Activated naive CD4-positive, alpha-beta T cell (primary cell): ENCODE measurements around the gene BEND6.

Source experiments
- DNase-seq, 4 experiments: peaks; one replicate each; lab custom pipeline; 2025; lab: John Stamatoyannopoulos, UW

The BEND6 gene, protein sequence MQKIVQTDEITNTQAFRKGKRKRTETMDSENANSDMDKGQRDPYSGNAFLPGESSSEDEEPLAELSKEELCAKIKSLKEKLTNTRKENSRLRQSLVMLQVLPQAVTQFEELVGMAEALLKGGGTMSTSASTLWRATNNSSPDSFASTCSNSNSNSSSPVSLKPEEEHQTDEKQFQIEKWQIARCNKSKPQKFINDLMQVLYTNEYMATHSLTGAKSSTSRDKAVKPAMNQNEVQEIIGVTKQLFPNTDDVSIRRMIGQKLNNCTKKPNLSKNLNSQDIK

GRCh38 chr6:56954403-56955170, at the start of gene BEND6:
TSS of gene BEND6 (plus strand) at chr6:56955107. CDS start at chr6:56981811, 26,704 bp downstream.
- DNase-seq = peak in 2 of 4 experiments; percentile 7 to 14

GRCh38 chr6:56905378-56905777, 49.5 kb upstream of the BEND6 start:
- DNase-seq = no peak

GRCh38 chr6:56906752-56907151, 48.2 kb upstream of the BEND6 start:
- DNase-seq = no peak

DNA sequence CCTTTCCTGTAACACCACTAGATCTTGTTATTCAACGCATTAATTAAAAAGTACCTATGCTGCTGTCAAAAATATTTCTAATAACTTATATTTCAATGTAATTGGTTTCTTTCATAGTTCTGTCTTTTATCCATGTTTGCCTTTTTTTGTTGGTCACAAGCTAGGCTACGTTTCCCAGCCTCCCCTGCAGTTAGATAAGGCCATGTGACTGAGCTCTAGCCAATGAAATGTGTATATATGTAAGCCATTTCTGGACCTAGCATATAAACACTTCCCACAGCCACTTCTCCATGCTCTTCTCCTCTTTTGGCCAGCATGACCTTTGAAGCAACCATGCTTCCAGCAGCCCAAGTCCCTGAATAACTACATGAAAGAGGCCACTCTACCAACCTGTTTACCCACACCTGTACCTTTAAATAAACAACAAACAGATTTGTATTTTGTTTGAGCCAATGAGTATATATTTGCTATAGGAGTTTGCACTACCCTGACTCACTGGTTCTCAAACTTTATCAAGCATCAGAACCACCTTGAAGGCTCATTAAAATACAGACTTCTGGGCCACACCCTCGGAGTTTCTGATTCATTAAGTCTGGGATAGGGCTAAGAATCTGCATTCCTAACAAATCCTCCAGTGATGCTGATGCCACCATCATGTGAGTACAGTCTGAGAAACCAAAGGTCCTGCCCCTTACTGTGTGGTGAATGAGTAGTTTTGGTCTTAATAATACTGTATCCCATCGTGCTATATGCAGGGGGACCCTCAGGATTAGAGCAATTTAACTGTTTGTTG, 45.6 kb upstream of the BEND6 start:
- no peak for DNase-seq

- no peak for DNase-seq
Measured at GRCh38 chr6:56911847-56912246, 43.1 kb upstream of the BEND6 start.

DNA sequence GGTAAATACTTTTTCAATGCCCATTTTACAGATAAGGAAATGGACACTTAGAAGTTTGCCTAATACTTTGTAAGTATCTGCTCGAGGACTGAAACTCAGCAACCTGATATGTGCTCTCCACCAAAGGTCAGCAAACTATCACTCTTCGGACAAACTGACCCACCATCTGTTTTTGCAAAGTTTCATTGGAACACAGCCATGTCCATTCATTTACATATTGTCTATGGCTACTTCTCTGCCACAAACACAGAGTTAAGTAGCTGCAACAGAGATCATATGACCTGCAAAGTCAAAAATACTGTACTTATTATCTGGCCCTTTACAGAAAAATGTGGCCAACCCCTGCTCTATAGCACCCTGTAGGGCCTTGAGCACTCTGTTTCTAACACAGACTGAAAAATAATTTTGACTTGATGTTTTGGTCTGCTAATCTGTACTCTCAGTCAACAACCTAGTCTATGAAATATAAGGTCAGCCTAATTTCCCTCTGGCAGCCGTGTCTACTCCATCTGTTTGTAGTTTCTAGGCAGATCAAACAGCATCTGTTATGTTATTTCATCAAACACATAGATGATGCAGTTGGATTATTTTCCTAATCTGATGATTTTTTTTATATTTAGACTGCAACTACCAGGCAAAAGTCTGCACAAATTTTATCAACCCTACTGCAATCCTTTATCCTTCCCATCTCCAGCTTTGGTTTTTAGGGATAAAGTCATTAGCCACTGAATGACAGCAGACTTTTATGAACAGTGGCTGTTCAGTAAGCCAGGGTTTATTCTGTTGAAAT, 41.4 kb upstream of the BEND6 start:
- no peak for DNase-seq

GRCh38 chr6:56914798-56915658, 39.9 kb upstream of the BEND6 start:
- no peak for DNase-seq

- no peak for DNase-seq
Measured at GRCh38 chr6:56915832-56916231, 39.1 kb upstream of the BEND6 start.

- DNase-seq = no peak
Measured at GRCh38 chr6:56916849-56917551, 37.9 kb upstream of the BEND6 start.

GRCh38 chr6:56922645-56923044, 32.3 kb upstream of the BEND6 start:
- DNase-seq = no peak

DNA sequence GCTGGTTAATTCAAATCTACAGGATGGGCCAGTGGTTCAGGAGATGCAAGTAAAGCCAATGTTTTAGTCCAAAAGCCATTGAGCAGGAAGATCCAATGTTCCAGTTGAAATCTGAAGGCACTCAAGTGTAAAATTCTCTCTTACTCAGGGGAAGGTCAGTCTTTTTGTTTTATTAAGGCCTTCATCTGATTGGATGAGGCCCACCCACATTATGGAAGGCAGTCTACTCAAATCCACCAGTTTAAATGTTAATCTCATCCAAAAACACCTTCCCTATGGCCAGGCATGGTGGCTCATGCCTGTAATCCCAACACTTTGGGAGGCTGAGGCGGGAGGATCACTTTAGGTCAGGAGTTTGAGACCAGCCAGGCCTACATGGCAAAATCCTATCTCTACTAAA, 31.3 kb upstream of the BEND6 start:
- no peak for DNase-seq

DNA sequence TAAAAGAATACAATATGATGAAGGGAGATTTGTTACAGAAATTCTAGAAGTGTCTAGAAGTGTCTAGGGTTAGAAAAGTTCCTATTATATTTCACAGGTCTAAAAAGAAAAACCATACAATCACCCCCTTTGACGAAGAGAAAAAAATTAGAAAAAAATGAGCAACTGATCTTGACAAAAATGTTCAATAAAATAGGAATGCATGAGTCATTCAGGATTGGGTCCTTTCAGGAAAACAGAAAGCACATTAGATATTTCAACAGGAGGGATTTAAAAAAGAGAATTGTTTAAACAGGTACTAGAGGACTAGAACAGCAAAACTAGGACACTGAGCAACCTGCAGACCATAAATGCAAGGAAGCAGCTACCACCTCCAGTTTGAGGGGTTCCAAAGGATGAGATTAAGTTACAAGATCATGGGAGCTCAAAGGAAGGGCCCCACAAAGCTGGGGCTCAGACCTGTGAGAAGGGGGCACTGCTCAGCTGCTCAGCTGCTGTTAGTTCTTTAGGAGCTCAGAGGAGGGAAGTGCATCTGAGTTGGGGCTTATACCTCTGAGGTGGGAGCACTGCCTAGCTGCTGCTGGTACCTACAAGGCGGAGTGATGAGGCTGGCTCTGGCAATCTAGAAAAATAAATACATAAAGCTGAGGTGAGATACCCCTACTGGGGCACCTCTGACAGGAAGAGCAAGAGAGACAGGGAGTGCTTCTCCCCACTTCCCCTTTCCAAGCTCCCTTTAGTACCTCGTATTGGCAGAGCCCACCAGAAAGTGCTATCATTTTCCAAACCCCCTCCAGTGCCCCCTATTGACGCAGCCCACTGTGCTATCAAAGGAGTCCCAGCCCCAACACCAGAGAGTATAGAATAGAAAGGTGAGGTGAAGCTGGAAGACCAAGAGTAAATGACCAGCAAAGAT, 27.1 kb upstream of the BEND6 start:
- DNase-seq = no peak

GRCh38 chr6:56930846-56931245, 24.1 kb upstream of the BEND6 start:
- DNase-seq = no peak

DNA sequence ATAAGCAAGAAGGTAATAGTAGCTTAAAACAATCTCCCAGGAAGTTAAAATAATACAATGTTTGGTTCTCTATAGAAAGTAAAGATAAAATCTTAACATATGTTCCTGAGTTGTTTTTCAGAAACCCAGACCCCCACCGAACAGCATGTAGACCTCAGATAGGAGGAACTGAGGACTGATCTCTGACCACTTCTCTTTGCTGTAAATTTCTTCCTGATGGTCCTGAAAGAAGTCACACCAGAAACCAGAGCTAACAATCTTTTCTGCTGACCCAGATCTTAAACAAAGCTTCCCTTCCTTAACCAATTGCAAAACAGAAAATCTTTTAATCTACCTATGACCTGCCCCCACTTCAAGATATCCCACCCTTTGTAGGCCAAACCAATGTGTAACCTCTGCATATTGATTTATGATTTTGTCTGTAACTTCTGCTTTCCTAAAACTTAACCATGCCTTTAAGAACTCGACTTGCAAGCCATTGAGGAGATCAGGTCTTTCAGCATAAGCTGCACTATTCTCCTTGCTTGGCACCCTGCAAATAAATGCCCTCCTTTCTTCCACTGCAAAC, 21.9 kb upstream of the BEND6 start:
- no peak for DNase-seq

GRCh38 chr6:56933650-56934049, 21.3 kb upstream of the BEND6 start:
- DNase-seq = no peak

GRCh38 chr6:56934876-56935275, 20.0 kb upstream of the BEND6 start:
- no peak for DNase-seq

- DNase-seq = no peak
Measured at GRCh38 chr6:56936466-56936865, 18.4 kb upstream of the BEND6 start.

GRCh38 chr6:56938649-56939191, 16.2 kb upstream of the BEND6 start:
- DNase-seq = no peak

GRCh38 chr6:56940463-56940862, 14.4 kb upstream of the BEND6 start:
- no peak for DNase-seq
